Gastrocnemius medialis (tissue), 4 donors: ENCODE data around the gene CLIP2.

Source experiments
- POLR2A ChIP-seq, 2 donors: fragments of 450-650 bp; IDR thresholded peaks; one replicate each; pipeline ENCODE4 v1.6.1; 2017; ENCODE audit warnings: antibody characterized with exemption in 2 of 2, mild to moderate bottlenecking in 2 of 2, moderate library complexity in 2 of 2
- TF ChIP-seq, protein P1 (sequence below), 5 experiments: fragments of 450-650 bp in 3 of 5; fragments of 200-600 bp in 2 of 5; sonication (generic) in 2 of 5; IDR thresholded peaks in 4 of 5; conservative IDR thresholded peaks in 1 of 5; 1 replicate in 4 of 5; 2 replicates in 1 of 5; pipeline ENCODE4 v1.5.1; 2016 to 2019; ENCODE audit warnings: antibody characterized with exemption in 5 of 5, mild to moderate bottlenecking in 3 of 5, moderate library complexity in 3 of 5

- TF ChIP-seq, protein P1, sequence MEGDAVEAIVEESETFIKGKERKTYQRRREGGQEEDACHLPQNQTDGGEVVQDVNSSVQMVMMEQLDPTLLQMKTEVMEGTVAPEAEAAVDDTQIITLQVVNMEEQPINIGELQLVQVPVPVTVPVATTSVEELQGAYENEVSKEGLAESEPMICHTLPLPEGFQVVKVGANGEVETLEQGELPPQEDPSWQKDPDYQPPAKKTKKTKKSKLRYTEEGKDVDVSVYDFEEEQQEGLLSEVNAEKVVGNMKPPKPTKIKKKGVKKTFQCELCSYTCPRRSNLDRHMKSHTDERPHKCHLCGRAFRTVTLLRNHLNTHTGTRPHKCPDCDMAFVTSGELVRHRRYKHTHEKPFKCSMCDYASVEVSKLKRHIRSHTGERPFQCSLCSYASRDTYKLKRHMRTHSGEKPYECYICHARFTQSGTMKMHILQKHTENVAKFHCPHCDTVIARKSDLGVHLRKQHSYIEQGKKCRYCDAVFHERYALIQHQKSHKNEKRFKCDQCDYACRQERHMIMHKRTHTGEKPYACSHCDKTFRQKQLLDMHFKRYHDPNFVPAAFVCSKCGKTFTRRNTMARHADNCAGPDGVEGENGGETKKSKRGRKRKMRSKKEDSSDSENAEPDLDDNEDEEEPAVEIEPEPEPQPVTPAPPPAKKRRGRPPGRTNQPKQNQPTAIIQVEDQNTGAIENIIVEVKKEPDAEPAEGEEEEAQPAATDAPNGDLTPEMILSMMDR (IDR thresholded peaks at IDR 0.05 in 4 of 5, conservative IDR thresholded peaks at IDR 0.05 in 1 of 5): no peak
- TF ChIP-seq POLR2A (IDR thresholded peaks at IDR 0.05): no peak
These were observed 106.6 kb downstream of the CLIP2 start for GRCh38 chr7:74395745-74396311.
